ENCODE data around the gene TAF15.

TAF15 gene

GRCh38 chr17:35797370-35797769, 11.9 kb upstream of the TAF15 start:
- peaks cover 47% of the 10 kb centered on the region for H3K27me3 Mint-ChIP-seq

GRCh38 chr17:35797918-35798317, 11.4 kb upstream of the TAF15 start:
- H3K4me1 Mint-ChIP-seq (ENCODE audit: low read depth) = peaks cover 41% of the 10 kb centered on the region
- DNase-seq = no peak
- no peak overlapping the region for H3K27ac Mint-ChIP-seq
- H3K9me3 Mint-ChIP-seq = no peaks in the 10 kb centered on the region
- H3K4me3 Mint-ChIP-seq = no peak overlapping the region
- H3K27me3 Mint-ChIP-seq = peaks cover 47% of the 10 kb centered on the region
- H3K36me3 Mint-ChIP-seq (ENCODE audit: low read depth) = no peaks in the 10 kb centered on the region

More at GRCh38 chr17:35797370-35797769, 11.9 kb upstream of the TAF15 start:
- Mint-ChIP-seq H3K4me3 (no peak overlapping the region), H3K27ac (no peak overlapping the region), H3K9me3 (no peaks in the 10 kb centered on the region), H3K4me1 (ENCODE audit: low read depth) (peaks cover 35% of the 10 kb centered on the region), H3K36me3 (ENCODE audit: low read depth) (no peaks in the 10 kb centered on the region)
- no peak for DNase-seq

GRCh38 chr17:35799942-35800341, 9.3 kb upstream of the TAF15 start:
- H3K4me1 Mint-ChIP-seq (ENCODE audit: low read depth) = peaks cover 38% of the 10 kb centered on the region
- H3K9me3 Mint-ChIP-seq = no peaks in the 10 kb centered on the region
- no peak overlapping the region for H3K4me3 Mint-ChIP-seq
- DNase-seq = no peak
- H3K27ac Mint-ChIP-seq = no peak overlapping the region
- no peaks in the 10 kb centered on the region for H3K36me3 Mint-ChIP-seq (ENCODE audit: low read depth)
- peaks cover 27% of the 10 kb centered on the region for H3K27me3 Mint-ChIP-seq

GRCh38 chr17:35801583-35802224, 7.6 kb upstream of the TAF15 start:
- no peaks in the 10 kb centered on the region for H3K36me3 Mint-ChIP-seq (ENCODE audit: low read depth)
- peak overlapping the region; percentile 73 for H3K27ac Mint-ChIP-seq
- H3K4me3 Mint-ChIP-seq = no peak overlapping the region
- no peaks in the 10 kb centered on the region for H3K9me3 Mint-ChIP-seq
- peaks cover 33% of the 10 kb centered on the region for H3K4me1 Mint-ChIP-seq (ENCODE audit: low read depth)
- DNase-seq = peak; percentile 49
- peaks cover 16% of the 10 kb centered on the region for H3K27me3 Mint-ChIP-seq

- H3K9me3 Mint-ChIP-seq = no peaks in the 10 kb centered on the region
- DNase-seq = no peak
- H3K27ac Mint-ChIP-seq = peak overlapping the region; percentile 48
- H3K4me3 Mint-ChIP-seq = no peak overlapping the region
- peaks cover 53% of the 10 kb centered on the region for H3K4me1 Mint-ChIP-seq (ENCODE audit: low read depth)
- no peaks in the 10 kb centered on the region for H3K27me3 Mint-ChIP-seq
- peaks cover 4% of the 10 kb centered on the region for H3K36me3 Mint-ChIP-seq (ENCODE audit: low read depth)
Measured at GRCh38 chr17:35804658-35805192, 4.6 kb upstream of the TAF15 start.

GRCh38 chr17:35807371-35808144, 1.7 kb upstream of the TAF15 start:
- Mint-ChIP-seq H3K27me3 (no peaks in the 10 kb centered on the region), H3K4me1 (ENCODE audit: low read depth) (peaks cover 54% of the 10 kb centered on the region), H3K4me3 (peak overlapping the region; percentile 94), H3K9me3 (no peaks in the 10 kb centered on the region), H3K36me3 (ENCODE audit: low read depth) (peaks cover 28% of the 10 kb centered on the region), H3K27ac (peak overlapping the region; percentile 96)
- DNase-seq = no peak

- Mint-ChIP-seq H3K27me3 (no peaks in the 10 kb centered on the region), H3K9me3 (no peaks in the 10 kb centered on the region), H3K27ac (peak overlapping the region; percentile 96), H3K4me3 (peak overlapping the region; percentile 94), H3K4me1 (ENCODE audit: low read depth) (peaks cover 53% of the 10 kb centered on the region), H3K36me3 (ENCODE audit: low read depth) (peaks cover 35% of the 10 kb centered on the region)
- DNase-seq = peak; percentile 48
Measured at GRCh38 chr17:35808240-35808961, 883 bp upstream of the TAF15 start.

- peaks cover 62% of the 10 kb centered on the region for H3K4me1 Mint-ChIP-seq (ENCODE audit: low read depth)
Measured at GRCh38 chr17:35809855-35810461, 674 bp downstream of the TAF15 start.

GRCh38 chr17:35811759-35812158, 2.5 kb downstream of the TAF15 start:
- DNase-seq = no peak
- H3K36me3 Mint-ChIP-seq (ENCODE audit: low read depth) = peaks cover 66% of the 10 kb centered on the region
- H3K4me1 Mint-ChIP-seq (ENCODE audit: low read depth) = peaks cover 71% of the 10 kb centered on the region
- peak overlapping the region; percentile 94 for H3K4me3 Mint-ChIP-seq
- H3K27ac Mint-ChIP-seq = peak overlapping the region; percentile 71
- H3K27me3 Mint-ChIP-seq = no peaks in the 10 kb centered on the region
- no peaks in the 10 kb centered on the region for H3K9me3 Mint-ChIP-seq

More at GRCh38 chr17:35809855-35810461, 674 bp downstream of the TAF15 start:
- Mint-ChIP-seq H3K9me3 (no peaks in the 10 kb centered on the region), H3K27ac (peak overlapping the region; percentile 96), H3K27me3 (no peaks in the 10 kb centered on the region), H3K36me3 (ENCODE audit: low read depth) (peaks cover 48% of the 10 kb centered on the region), H3K4me3 (peak overlapping the region; percentile 94)
- DNase-seq = no peak

- Mint-ChIP-seq H3K27me3 (no peaks in the 10 kb centered on the region), H3K4me3 (no peak overlapping the region), H3K4me1 (ENCODE audit: low read depth) (peaks cover 68% of the 10 kb centered on the region), H3K27ac (no peak overlapping the region), H3K36me3 (ENCODE audit: low read depth) (peaks cover 73% of the 10 kb centered on the region), H3K9me3 (no peaks in the 10 kb centered on the region)
- no peak for DNase-seq
Measured at GRCh38 chr17:35812456-35812855, 3.2 kb downstream of the TAF15 start.

- DNase-seq = no peak
- Mint-ChIP-seq H3K27me3 (no peaks in the 10 kb centered on the region), H3K4me1 (ENCODE audit: low read depth) (peaks cover 59% of the 10 kb centered on the region), H3K9me3 (no peaks in the 10 kb centered on the region), H3K27ac (no peak overlapping the region), H3K4me3 (no peak overlapping the region), H3K36me3 (ENCODE audit: low read depth) (peaks cover 91% of the 10 kb centered on the region)
Measured at GRCh38 chr17:35816723-35817122, 7.4 kb downstream of the TAF15 start.

GRCh38 chr17:35817196-35817595, 7.9 kb downstream of the TAF15 start:
- H3K9me3 Mint-ChIP-seq = no peaks in the 10 kb centered on the region
- no peak for DNase-seq
- H3K27me3 Mint-ChIP-seq = no peaks in the 10 kb centered on the region
- H3K4me1 Mint-ChIP-seq (ENCODE audit: low read depth) = peaks cover 54% of the 10 kb centered on the region
- peaks cover 91% of the 10 kb centered on the region for H3K36me3 Mint-ChIP-seq (ENCODE audit: low read depth)
- H3K4me3 Mint-ChIP-seq = no peak overlapping the region
- H3K27ac Mint-ChIP-seq = no peak overlapping the region

GRCh38 chr17:35819455-35819854, 10.2 kb downstream of the TAF15 start:
- Mint-ChIP-seq H3K4me3 (no peak overlapping the region), H3K36me3 (ENCODE audit: low read depth) (peaks cover 95% of the 10 kb centered on the region), H3K4me1 (ENCODE audit: low read depth) (peaks cover 41% of the 10 kb centered on the region)

GRCh38 chr17:35821308-35821707, 12.0 kb downstream of the TAF15 start:
- Mint-ChIP-seq H3K4me1 (ENCODE audit: low read depth) (peaks cover 25% of the 10 kb centered on the region), H3K36me3 (ENCODE audit: low read depth) (peaks cover 97% of the 10 kb centered on the region), H3K27ac (peak overlapping the region; percentile 14), H3K9me3 (no peaks in the 10 kb centered on the region), H3K4me3 (no peak overlapping the region), H3K27me3 (no peaks in the 10 kb centered on the region)
- DNase-seq = no peak

More at GRCh38 chr17:35819455-35819854, 10.2 kb downstream of the TAF15 start:
- Mint-ChIP-seq H3K9me3 (no peaks in the 10 kb centered on the region), H3K27ac (no peak overlapping the region), H3K27me3 (no peaks in the 10 kb centered on the region)
- no peak for DNase-seq
